GM12878 (cell line): ENCODE results near the gene PITPNC1. TPM values are rescaled to one million over a fixed set of nuclear protein-coding genes. Genes with fewer than 3 reads are reported as not detected.
A peak's percentile ranks its signal among the peaks of the same experiment; 100 is the strongest.

Experiments
- ATF2 ChIP-seq: IDR thresholded peaks from 2 replicates; pipeline ENCODE4 v1.6.1; 2012; ENCODE audit warnings: low read length, inconsistent platforms
- CBFB ChIP-seq: IDR thresholded peaks from 2 replicates; pipeline ENCODE4 v1.6.1; 2016; ENCODE audit warnings: antibody characterized with exemption, low read depth
- CBX3 ChIP-seq: fragments of 200-600 bp; sonication (generic); IDR thresholded peaks from 2 replicates; pipeline ENCODE4 v1.6.1; 2016; ENCODE audit warnings: low read depth, borderline replicate concordance
- E2F4 ChIP-seq: IDR thresholded peaks from 2 replicates; pipeline ENCODE4 v1.6.1; 2012; ENCODE audit warnings: low read depth, low read length, improper control_type of control experiment
- GATAD2B ChIP-seq: fragments of 450-650 bp; conservative IDR thresholded peaks from 2 replicates; pipeline ENCODE4 v1.6.1; 2017; ENCODE audit warnings: low read depth, mild to moderate bottlenecking, moderate library complexity
- HCFC1 ChIP-seq: fragments of 150-350 bp; IDR thresholded peaks from 2 replicates; pipeline ENCODE4 v1.6.1; 2014; ENCODE audit warnings: low read length
- JUND ChIP-seq: IDR thresholded peaks from 2 replicates; pipeline ENCODE4 v1.6.1; 2012; ENCODE audit warnings: low read depth, mild to moderate bottlenecking, low read length, improper control_type of control experiment, moderate library complexity
- KDM1A ChIP-seq: fragments of 200-600 bp; sonication (generic); IDR thresholded peaks from 2 replicates; pipeline ENCODE4 v1.6.1; 2016; ENCODE audit warnings: borderline replicate concordance
- MXI1 ChIP-seq: fragments of 150-350 bp; IDR thresholded peaks from 2 replicates; pipeline ENCODE4 v1.6.1; 2011; ENCODE audit warnings: low read depth, mild to moderate bottlenecking, inconsistent platforms, low read length, improper control_type of control experiment
- NBN ChIP-seq: fragments of 450-650 bp; IDR thresholded peaks from 2 replicates; pipeline ENCODE4 v1.6.1; 2016
- NFYB ChIP-seq: IDR thresholded peaks from 2 replicates; pipeline ENCODE4 v1.6.1; 2011; ENCODE audit warnings: low read depth, mild to moderate bottlenecking, low read length, improper control_type of control experiment, moderate library complexity; ENCODE audit not compliant: insufficient read depth
- NR2C2 ChIP-seq: IDR thresholded peaks from 2 replicates; pipeline ENCODE4 v1.6.1; 2011; ENCODE audit warnings: borderline replicate concordance, low read depth; ENCODE audit not compliant: control insufficient read depth, insufficient read length
- PRDM15 ChIP-seq: fragments of 450-650 bp; formaldehyde crosslinking; IDR thresholded peaks from 2 replicates; pipeline ENCODE4 v1.4.0; 2020; ENCODE audit warnings: mild to moderate bottlenecking, moderate library complexity
- SIX5 ChIP-seq: IDR thresholded peaks from 2 replicates; pipeline ENCODE4 v1.6.1; 2011; ENCODE audit warnings: mild to moderate bottlenecking, low read depth, low read length, moderate library complexity; ENCODE audit not compliant: severe bottlenecking
- SPI1 ChIP-seq: IDR thresholded peaks from 2 replicates; pipeline ENCODE4 v1.6.1; 2011; ENCODE audit warnings: low read depth, mild to moderate bottlenecking, low read length, moderate library complexity, borderline replicate concordance; ENCODE audit not compliant: insufficient read depth
- SREBF2 ChIP-seq: IDR thresholded peaks from 2 replicates; pipeline ENCODE4 v1.6.1; 2012; ENCODE audit warnings: mild to moderate bottlenecking, low read length
- TCF7 ChIP-seq: IDR thresholded peaks from 2 replicates; pipeline ENCODE4 v1.6.1; 2014; ENCODE audit warnings: antibody characterized with exemption, borderline replicate concordance
- ZNF274 ChIP-seq: IDR thresholded peaks from one replicate; pipeline ENCODE4 v1.8.0; 2011; ENCODE audit not compliant: insufficient read length, insufficient read depth
- ZNF592 ChIP-seq: fragments of 450-650 bp; IDR thresholded peaks from 2 replicates; pipeline ENCODE4 v1.6.1; 2017; ENCODE audit warnings: mild to moderate bottlenecking, moderate library complexity
- ZZZ3 ChIP-seq: IDR thresholded peaks from 2 replicates; pipeline ENCODE4 v1.6.1; 2011; ENCODE audit warnings: low read depth; ENCODE audit not compliant: control insufficient read depth, insufficient read length
- polyA plus RNA-seq, 11 experiments: library from polyadenylated mRNA; depleted of rRNA in 4 of 11; unstranded in 6 of 11; stranded (reverse) in 5 of 11; fragments of >200 nt; fragmentation: Nextera tagmentation in 4 of 11; fragmentation: Illumina TruSeq in 1 of 11; extraction: Ambion mirVana in 4 of 11; extraction: Trizol in 1 of 11; gene quantifications; 1 replicate in 1 of 11; 2 replicates in 10 of 11; pipeline versions ENCODE4 v1.2.1 to v1.2.3, GENCODE V29; 2011 to 2016; ENCODE audit warnings: inconsistent platforms in 2 of 11, missing spikeins in 2 of 11, low read depth in 1 of 11
- total RNA-seq, 4 experiments: library from RNA; depleted of rRNA in 3 of 4; stranded (reverse); fragments of >200 nt in 3 of 4; fragmentation: Illumina TruSeq in 1 of 4; extraction: Trizol in 1 of 4; gene quantifications; 2 replicates each; pipeline versions ENCODE4 v1.2.1 to v1.2.3, GENCODE V29; 2013 to 2021

PITPNC1 gene
- total and polyA plus RNA-seq, 10 of the 15 experiments (the other 5 are each of a cell fraction or from before 2014, with no cell fraction given): 12.2 to 62.4 (median 47.3) TPM

GRCh38 chr17:67594115-67594880 lies 217.2 kb downstream of the PITPNC1 start (continued):
- TF ChIP-seq E2F4 (no peak), NFYB (no peak), JUND (no peak), NBN (0 out of 2 replicates have a peak, but pooled peaks have one; percentile 47), ZZZ3 (no peak), ZNF274 (no peak), KDM1A (no peak), ZNF592 (no peak), SIX5 (no peak), PRDM15 (no peak), CBFB (no peak), CBX3 (no peak), MXI1 (0 out of 2 replicates have a peak, but pooled peaks have one; percentile 12), SPI1 (peak; percentile 97), HCFC1 (no peak), SREBF2 (no peak), GATAD2B (peak; percentile 92), NR2C2 (no peak), TCF7 (peak; percentile 52), ATF2 (peak; percentile 99)
